NCI-H2196 treated with DMSO at 0.1 percent for 48 hours (cell line): ENCODE results near the gene OR2L8.
"Not testable (repeated sequence)": the region's sequence is repeated elsewhere in the genome, so short reads cannot be mapped to it uniquely, and the experiment has no call there.

Experiments
- DNase-seq: peaks from one replicate; lab custom pipeline; 2025; ENCODE audit not compliant: unreplicated experiment; lab: John Stamatoyannopoulos, UW

OR2L8 gene, protein sequence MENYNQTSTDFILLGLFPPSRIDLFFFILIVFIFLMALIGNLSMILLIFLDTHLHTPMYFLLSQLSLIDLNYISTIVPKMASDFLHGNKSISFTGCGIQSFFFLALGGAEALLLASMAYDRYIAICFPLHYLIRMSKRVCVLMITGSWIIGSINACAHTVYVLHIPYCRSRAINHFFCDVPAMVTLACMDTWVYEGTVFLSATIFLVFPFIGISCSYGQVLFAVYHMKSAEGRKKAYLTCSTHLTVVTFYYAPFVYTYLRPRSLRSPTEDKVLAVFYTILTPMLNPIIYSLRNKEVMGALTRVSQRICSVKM

DNA sequence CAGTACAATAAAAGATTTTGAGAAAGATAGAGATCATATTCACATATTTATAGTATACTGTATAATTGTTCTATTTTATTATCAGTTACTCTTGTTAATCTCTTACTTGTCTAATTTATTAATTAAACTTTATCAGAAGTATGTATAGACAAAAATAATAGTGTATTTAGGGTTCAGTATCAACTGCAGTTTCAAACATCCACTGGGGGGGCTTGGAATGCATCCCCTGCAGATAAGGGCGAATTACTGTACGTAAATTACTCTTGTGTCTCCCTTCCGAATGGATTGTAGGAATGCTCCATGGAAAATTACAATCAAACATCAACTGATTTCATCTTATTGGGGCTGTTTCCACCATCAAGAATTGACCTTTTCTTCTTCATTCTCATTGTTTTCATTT is at the start of gene OR2L8:
Gene OR2L8 (plus strand): TSS at position 301 of the 400 bp plus-strand sequence. CDS start 0 bp downstream, at position 301.
- no peak for DNase-seq

DNA sequence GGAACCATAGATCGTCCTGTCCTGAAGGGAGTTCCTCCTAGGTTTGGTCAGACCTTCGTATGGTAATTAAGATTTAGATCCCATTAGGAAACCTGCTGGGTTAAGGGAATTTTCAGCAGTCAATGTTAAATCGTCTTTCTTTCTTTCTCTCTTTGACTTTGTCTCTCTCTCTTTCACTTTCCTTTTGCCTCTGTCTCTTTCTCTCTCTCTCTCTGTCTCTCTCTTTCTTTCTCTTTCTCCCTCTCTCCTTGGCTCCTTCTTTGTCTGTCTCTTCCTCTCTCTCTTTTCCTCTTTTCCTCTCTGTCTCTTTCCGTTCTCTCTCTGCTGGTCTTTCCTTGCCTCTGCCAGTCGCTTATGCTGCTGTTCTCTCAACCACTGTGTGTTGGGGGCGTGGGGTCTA is 44.5 kb upstream of the OR2L8 start:
- no peak for DNase-seq

DNA sequence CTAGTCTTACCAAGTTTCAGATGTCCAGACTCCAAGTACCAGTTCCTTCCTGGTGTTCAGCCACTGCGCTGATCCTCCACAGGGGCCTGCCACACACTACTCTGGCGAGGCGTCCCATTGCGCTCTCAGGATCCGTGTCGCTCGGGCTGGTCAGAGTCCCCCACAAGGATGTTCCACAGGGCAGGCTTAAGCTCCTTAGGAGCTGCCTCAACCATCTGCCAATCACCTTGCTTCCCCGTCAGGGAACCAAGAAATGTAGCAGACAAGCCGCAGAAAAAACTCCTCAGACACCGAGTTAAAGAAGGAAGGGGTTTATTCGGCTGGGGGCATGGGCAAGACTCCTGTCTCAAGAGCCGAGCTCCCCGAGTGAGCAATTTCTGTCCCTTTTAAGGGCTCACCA is 43.5 kb upstream of the OR2L8 start:
- DNase-seq, result no peak

DNA sequence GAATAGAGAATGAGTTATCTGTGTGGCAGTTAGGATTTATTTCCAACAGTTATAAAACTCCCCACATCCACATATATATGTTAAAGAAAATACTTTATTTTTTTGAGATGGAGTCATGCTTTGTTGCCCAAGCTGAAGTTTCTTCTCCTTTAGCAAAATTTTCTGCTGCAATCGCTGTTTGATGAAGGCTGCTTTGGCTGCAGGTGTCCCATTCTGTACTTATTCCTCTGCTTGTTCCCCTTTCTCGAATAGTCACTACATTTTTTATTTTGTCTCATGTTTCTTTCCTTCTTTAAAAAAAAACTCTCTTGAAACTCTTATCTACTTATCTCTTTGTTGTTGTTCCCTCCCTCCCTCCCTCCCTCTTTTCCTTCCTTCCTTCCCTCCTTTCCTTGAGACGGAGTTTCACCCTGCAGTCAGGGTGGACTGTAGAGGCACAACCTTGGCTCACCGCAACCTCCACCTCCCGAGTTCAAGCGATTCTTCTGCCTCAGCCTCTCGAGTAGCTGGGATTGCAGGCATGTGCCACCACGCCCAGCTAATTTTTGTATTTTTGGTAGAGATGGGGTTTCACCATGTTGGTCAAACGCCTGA is 42.7 kb upstream of the OR2L8 start:
- no peak for DNase-seq

DNA sequence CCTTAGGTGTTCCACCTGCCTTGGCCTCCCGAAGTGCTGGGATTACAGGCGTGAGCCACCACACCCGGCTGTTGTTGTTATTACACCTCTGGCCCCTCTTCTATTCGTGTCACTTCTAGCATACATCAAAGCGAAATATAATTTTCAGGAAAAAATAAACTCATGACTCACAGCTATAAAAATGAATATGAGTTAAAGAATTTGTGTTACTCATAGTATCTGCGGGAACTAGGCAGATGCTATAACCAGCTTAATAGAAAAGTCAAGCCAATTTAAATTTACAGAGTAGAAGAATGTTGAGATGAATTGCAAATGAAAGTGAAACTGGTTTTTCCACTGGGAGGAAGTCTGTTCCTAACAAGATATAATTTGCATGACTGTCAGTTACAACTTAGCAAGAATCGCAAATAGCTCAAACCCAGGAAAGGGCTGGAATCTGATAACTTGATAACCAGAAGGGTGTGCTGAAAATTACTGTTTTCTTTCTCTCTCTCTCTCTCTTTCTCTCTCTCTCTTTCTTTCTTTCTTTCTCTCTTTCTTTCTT is 42.1 kb upstream of the OR2L8 start:
- DNase-seq, result no peak

DNA sequence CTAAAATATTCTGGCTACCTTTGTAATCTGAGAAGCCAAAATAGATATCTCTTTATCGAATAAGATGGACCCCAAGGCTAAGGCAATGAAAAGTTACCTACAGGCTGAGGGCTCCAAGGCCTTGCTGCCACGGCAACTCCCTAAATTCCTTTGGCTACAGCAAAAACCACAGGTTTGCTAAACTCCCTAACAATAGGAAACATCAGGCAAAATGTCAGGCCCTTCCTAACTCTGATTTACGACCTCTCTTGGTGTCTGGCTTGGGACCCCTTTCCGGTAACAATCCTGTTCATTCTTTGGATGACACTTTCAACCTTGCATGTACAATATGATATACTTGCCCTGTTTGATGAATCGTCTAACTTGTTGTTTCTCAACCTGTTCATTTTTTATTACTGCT is 39.9 kb upstream of the OR2L8 start:
- DNase-seq, result no peak

DNA sequence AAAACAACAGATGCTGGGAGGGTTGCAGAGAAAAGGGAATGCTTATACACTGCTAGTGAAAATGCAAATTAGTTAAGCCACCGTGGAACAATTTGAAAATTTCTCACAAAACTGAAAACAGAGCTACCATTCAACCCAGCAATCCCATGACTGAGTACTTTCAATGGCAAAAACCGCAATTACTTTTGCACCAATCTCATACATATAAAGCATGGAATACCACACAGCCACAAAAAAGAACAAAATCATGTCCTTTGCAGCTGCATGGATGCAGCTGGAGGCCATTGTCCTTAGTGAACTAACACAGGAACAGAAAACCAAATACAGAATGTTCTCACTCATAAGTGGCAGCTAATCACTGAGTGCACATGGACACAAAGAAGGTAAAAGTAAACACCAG is 34.9 kb upstream of the OR2L8 start:
- DNase-seq, result no peak

DNA sequence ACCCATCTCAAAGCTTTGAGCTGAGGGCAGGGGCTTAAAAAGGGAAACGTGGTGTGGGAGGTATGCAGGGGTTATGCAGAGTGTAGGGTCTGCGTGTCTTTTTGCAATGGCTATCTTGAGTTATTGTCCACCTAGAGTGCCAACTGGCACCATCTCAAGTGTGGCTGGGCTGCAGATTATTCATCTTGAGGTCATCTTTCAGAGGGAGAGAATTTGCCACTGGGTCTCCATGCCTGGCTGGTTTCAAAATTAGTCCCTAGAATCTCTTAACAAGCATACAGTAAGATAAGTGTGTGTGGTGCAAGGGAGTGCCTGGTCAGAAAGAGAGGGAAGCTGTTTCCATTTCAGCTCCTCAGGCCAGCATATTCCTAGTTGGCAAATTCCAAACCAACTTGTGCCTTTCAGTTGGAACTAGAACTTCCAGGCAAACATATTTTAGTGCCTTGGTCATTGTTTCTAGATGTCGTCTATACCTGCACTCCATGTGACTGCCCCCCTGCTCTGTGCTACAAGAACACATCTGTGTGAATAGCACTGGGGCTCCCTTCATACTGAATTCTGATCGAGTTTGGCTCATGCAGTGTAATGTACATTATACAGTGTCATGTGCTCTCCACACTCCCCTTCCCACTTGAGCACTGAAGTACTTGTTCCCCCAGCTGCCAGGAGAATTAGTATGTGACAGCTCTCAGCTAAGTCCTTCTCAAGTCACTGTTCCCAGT is 33.6 kb upstream of the OR2L8 start:
- no peak for DNase-seq

DNA sequence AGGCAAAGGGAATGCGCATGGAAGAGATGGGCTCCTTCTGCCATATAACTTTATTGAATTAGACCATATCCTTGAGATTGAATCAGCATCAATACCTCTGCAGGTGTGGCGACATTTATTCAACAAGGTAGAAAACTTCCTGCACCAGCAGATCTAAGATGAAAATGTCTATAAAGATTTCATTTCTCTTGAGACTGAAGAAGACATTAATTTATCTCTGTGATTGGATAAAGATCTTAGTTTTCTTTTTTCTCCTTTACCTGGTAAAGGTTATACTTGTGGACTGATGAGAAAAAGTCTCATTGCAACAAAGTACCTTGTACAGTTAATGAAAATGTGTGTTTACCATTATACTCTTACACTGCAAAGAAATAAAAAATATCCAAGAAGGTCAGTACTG is 28.7 kb upstream of the OR2L8 start, which contains the start of gene OR2T8:
Gene OR2T8 (plus strand): TSS at position 301 of the 400 bp plus-strand sequence. CDS start 766 bp downstream, outside the sequence.
- DNase-seq, result no peak

DNA sequence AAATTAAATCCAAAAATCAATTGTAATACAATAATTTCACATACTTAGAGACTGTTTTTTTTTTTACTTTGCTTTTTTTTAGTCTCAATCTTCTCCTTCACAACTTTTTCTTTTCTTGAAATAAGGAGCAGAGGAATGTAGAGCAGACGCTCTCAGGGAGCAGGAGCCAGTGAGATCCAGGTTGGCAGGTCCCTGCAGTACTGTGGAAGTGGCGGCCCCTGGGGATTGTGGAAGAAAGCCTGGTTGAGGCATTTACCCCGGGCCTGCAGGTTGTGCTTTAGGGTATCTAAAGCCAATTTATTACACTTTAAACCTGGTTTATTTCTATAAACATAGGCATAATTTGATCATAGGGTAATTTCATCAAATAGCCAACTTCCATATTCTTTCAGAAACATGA is 24.7 kb upstream of the OR2L8 start:
- DNase-seq, result no peak

DNA sequence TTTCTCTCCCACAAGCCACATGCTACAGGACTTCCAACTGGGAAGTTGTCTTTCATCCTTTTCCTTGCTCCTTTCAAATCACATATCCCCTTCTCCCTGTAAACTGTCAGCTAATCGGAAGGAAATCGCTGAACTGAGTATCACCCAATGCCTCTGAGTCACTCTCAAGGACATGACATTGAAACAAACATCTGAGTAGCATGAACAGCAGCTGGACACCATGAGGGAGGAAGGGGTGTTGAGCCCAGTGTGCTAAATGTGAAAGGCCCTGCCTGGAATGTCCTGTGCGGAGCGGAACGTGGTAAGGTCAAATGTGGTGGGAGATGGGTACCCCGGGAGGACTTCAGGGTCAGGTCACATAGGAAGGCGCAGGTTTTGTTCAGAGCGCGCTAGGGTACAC is 23.8 kb upstream of the OR2L8 start, which contains the start of gene OR2AJ1:
Gene OR2AJ1 (plus strand): TSS at position 22 of the 400 bp plus-strand sequence. CDS start 8,880 bp downstream, outside the sequence.
- DNase-seq, result no peak

DNA sequence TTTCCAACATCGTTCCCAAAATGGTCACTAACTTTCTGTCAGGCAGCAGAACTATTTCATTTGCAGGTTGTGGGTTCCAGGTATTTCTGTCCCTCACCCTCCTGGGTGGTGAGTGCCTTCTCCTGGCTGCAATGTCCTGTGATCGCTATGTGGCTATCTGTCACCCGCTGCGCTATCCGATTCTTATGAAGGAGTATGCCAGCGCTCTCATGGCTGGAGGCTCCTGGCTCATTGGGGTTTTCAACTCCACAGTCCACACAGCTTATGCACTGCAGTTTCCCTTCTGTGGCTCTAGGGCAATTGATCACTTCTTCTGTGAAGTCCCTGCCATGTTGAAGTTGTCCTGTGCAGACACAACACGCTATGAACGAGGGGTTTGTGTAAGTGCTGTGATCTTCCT is 14.7 kb upstream of the OR2L8 start:
- no peak for DNase-seq

DNA sequence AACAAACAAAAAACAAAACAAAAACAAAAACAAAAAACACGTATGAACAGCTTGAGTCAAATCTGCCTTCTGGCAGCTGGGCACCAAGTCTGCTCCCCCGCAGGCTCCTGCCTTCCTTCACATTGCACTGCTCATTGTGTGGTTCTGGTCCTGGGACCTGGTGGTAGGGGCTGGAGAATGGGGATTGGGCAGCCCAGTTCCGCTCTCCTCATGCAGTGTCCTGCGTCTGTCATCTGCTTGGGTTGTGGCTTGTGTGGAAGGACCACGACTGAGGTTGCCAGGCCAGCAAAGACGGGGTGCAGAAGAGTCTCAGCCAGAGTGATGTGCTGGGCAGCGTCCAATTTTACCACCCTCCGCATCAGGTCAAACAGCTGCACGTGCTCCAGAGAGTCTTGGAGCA is 12.9 kb upstream of the OR2L8 start:
- DNase-seq, result no peak

DNA sequence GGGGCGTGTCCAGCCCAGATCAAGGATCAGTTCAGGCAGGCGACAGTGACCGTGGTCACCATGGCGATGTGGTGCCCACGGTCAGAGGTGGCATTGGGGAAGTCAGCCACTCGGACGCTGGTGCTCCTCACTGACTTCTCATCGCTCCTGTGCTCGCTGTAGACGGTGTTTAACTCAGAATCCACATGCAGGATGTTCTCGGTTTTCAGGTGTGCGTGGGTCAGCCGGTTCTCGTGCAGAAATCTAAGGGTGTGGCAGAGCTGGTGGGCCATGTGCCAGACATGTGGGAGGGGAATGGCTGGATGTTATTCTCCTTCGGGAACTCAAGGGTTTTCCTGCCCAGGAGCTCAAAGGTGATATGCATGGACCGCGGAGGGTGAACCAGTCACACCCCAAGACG is 12.2 kb upstream of the OR2L8 start:
- DNase-seq, result no peak

DNA sequence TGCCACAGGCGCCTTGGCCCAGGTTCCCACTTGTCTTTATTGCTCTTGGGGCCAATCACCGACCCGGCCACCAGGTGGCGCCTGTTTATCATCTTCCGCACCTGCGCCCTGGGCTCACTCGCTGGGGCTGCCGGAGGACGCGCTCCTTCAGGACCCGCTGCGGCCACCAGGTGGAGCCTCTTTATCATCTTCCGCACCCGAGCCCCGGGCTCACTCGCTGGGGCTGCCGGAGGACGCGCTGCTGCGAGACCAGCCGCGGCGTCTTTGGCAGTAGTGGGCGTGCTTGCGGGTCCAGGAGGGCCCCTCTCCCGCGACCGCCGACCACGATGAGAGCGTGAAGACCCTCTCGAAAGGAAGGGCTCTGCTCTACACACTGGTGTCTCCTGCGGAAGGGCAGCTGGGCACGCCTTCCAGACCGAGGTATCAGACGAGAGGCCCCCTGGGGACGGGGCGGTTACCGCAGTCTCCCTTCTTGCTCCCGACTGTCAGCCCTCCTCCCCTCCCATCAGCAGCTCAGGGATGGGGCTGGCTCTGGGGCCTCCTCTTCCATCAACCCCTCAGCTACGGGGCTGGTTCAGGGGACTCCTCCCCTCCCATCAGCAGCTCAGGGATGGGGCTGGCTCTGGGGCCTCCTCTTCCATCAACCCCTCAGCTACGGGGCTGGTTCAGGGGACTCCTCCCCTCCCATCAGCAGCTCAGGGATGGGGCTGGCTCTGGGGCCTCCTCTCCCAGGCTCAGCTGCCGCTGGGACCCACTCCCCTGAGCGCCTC is 11.5 kb upstream of the OR2L8 start:
- DNase-seq, result not testable (repeated sequence)

DNA sequence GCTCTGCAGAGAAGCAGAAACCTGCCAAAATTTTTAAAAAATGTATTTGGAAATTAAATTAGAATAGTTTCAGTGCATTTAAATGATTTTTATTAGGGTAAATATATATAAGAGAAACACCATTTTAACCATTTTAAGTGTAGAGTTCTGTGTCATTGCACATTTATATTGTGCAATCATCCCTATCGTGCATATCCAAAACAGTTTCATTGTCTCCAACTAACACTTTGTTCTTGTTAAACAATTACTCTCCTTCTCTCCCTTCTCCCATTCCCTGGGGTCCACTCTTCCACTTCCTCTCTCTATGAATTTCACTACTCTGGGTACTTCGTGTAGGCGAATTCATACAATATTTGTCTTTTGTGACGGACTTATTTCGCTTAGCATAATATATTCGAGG is 6.0 kb upstream of the OR2L8 start:
- no peak for DNase-seq

DNA sequence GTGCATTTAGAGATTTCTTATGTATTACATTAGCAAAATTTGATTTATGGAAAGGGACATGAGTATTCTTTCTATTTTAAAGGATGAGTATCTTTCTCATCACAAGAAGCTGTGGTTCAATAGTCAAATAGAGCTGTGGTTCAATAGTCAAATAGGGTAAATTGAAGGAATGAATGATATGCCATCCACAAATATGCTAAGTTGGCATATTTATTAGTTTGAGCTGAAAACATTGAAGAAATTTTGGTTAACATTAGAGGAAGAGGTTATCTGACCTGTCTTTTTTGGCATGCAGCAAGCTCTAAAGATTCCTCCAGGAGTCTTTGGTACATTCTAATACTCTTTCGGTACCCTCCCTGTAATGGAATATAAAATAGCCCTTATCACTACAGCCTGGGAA is 4.8 kb downstream of the OR2L8 start:
- no peak for DNase-seq

DNA sequence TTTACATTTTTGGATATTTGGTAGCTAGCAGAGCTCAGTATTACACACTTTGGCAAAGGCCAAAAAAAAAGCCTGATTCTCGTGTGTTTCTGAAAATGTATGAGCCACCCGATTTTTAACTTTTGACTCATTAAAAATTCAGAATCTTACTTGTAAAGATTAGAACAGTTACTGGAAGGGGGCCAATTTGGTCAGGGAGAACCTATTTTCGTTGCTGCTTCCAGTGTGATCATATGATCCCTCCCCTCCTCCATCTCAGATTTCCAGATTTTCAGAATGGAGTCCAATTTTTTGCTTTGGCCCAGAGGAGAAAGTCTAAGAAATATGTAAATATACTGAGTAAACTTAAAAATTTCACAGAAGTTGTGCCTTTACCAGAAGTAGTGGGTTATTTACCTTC is 13.1 kb downstream of the OR2L8 start:
- DNase-seq, result no peak

DNA sequence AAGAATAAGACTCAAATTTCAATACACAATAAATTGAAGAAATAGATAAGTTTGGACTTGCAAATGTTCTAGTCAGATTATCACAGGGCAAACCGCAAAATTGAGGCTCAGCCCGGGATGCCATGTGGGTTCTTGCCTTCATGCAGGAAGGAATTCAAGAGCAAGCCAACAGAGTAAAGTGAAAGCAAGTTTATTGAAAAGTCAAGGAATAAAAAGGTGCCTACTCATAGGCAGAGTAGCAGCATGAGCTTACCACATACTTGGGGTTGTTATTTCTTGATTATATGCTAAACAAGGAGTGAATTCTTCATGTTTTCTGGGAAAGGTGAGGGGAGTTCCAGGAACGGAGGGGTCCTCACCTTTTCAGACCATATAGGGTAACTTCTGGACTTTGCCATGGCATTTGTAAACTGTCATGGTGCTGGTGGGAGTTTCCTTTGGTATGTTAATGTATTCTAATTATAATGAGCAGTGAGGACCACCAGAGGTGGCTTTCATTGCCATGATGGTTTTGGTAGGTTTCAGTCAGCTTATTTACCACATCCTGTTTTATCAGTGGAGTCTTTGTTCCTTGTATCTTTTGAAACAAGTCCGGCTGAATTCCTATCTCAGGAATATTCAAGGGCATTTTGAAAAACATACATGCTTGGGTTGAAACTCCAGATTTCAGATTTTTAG is 14.4 kb downstream of the OR2L8 start:
- DNase-seq, result no peak

DNA sequence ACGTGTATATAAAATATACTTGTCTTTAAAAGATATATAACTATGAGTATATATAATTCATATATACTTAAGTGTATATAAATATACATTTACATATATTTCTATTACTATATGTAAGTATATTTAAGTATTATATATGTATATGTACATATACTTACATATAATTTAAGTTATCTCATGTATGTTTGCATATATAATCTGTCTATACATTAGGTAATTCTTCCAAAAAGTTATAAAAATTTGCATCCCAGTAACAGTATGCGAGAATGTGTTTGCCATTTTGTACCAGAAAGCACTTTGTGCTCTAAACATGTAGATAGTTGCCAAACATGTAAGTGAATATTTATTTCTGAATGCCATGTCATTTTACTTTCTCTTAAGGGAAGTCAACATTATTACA is 16.3 kb downstream of the OR2L8 start, which contains the start of gene OR2AK2:
Gene OR2AK2 (plus strand): TSS at position 301 of the 400 bp plus-strand sequence. CDS start 144 bp downstream, outside the sequence.
- no peak for DNase-seq
